GM12878 (cell line): ENCODE measurements around the gene UCKL1.

Experiments used
- FOXM1 ChIP-seq: IDR thresholded peaks from 2 replicates; pipeline ENCODE4 v1.6.1; 2012; ENCODE audit warnings: low read depth, mild to moderate bottlenecking, inconsistent platforms, low read length, moderate library complexity
- MEF2B ChIP-seq: fragments of 450-650 bp; IDR thresholded peaks from 2 replicates; pipeline ENCODE4 v1.6.1; 2018; ENCODE audit warnings: mild to moderate bottlenecking, moderate library complexity; ENCODE audit not compliant: partially characterized antibody, poor library complexity, severe bottlenecking
- MYC ChIP-seq: IDR thresholded peaks from 2 replicates; pipeline ENCODE4 v1.6.1; 2011; ENCODE audit warnings: mild to moderate bottlenecking, low read length, moderate library complexity, inconsistent platforms; ENCODE audit not compliant: insufficient read depth, insufficient replicate concordance, insufficient read length, severe bottlenecking
- SIN3A ChIP-seq: IDR thresholded peaks from 2 replicates; pipeline ENCODE4 v1.6.1; 2012; ENCODE audit warnings: low read depth, low read length, improper control_type of control experiment
- SP1 ChIP-seq: IDR thresholded peaks from one replicate; pipeline ENCODE4 v1.6.1; 2011; ENCODE audit warnings: low read depth, low read length
- TF ChIP-seq, protein P1 (sequence below): fragments of 450-650 bp; formaldehyde crosslinking; IDR thresholded peaks from 2 replicates; pipeline ENCODE4 v1.4.0; 2020; ENCODE audit warnings: mild to moderate bottlenecking, moderate library complexity
- TF ChIP-seq, protein P2 (sequence below): IDR thresholded peaks from 2 replicates; pipeline ENCODE4 v1.6.1; 2012; ENCODE audit warnings: low read length, inconsistent platforms
- TF ChIP-seq, protein P3 (sequence below), 3 experiments: IDR thresholded peaks in 2 of 3; conservative IDR thresholded peaks in 1 of 3; 2 replicates each; pipeline ENCODE4 v1.5.1; 2011; ENCODE audit warnings: low read depth in 3 of 3, low read length in 3 of 3, mild to moderate bottlenecking in 3 of 3, control low read depth in 2 of 3, moderate library complexity in 2 of 3, inconsistent platforms in 1 of 3, mixed read lengths in 1 of 3; ENCODE audit not compliant: control insufficient read depth in 2 of 3, insufficient read depth in 1 of 3; ENCODE audit errors: extremely low read depth in 1 of 3

DNA sequence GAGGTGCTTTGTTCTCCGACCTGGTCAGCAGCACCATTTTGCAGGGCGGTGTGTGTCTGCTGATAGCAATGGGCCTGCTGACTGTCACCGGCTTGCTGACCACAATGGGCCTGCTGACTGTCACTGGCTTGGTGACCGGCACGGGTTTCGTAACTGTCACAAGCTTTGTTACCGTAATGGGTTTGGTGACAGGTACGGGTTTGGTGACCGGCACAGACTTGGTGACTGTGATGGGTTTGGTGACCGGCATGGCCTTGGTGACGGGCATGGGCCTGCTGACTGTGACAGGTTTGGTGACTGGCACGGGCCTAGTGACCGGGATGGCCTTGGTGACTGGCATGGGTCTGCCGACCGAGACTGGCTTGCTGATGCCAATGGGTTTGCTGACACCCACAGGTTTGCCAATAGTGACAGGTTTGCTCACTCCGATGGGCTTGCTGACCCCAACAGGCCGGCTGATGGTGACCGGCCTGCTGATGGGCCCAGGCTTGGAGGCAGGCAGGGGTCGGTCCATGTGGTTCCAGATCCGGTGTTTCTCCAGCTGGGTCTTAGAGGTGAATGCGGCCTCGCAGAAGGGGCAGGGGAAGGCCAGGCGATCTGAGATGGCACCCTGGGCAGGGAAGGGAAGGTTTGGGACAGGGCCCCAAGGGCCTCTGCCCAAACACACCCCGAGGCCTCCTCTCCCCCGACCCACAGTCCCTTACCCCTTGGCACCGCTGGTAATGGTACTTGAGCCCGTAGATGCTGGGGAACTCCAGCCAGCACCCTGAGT lies 10.1 kb upstream of the UCKL1 start:
- TF ChIP-seq, protein P1, sequence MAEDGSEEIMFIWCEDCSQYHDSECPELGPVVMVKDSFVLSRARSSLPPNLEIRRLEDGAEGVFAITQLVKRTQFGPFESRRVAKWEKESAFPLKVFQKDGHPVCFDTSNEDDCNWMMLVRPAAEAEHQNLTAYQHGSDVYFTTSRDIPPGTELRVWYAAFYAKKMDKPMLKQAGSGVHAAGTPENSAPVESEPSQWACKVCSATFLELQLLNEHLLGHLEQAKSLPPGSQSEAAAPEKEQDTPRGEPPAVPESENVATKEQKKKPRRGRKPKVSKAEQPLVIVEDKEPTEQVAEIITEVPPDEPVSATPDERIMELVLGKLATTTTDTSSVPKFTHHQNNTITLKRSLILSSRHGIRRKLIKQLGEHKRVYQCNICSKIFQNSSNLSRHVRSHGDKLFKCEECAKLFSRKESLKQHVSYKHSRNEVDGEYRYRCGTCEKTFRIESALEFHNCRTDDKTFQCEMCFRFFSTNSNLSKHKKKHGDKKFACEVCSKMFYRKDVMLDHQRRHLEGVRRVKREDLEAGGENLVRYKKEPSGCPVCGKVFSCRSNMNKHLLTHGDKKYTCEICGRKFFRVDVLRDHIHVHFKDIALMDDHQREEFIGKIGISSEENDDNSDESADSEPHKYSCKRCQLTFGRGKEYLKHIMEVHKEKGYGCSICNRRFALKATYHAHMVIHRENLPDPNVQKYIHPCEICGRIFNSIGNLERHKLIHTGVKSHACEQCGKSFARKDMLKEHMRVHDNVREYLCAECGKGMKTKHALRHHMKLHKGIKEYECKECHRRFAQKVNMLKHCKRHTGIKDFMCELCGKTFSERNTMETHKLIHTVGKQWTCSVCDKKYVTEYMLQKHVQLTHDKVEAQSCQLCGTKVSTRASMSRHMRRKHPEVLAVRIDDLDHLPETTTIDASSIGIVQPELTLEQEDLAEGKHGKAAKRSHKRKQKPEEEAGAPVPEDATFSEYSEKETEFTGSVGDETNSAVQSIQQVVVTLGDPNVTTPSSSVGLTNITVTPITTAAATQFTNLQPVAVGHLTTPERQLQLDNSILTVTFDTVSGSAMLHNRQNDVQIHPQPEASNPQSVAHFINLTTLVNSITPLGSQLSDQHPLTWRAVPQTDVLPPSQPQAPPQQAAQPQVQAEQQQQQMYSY (CRISPR knock-in tag) = no peak
- TF ChIP-seq SIN3A (no peak), FOXM1 (no peak), SP1 (no peak), MYC (no peak), MEF2B (no peak)
- TF ChIP-seq, protein P2, sequence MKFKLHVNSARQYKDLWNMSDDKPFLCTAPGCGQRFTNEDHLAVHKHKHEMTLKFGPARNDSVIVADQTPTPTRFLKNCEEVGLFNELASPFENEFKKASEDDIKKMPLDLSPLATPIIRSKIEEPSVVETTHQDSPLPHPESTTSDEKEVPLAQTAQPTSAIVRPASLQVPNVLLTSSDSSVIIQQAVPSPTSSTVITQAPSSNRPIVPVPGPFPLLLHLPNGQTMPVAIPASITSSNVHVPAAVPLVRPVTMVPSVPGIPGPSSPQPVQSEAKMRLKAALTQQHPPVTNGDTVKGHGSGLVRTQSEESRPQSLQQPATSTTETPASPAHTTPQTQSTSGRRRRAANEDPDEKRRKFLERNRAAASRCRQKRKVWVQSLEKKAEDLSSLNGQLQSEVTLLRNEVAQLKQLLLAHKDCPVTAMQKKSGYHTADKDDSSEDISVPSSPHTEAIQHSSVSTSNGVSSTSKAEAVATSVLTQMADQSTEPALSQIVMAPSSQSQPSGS = no peak
- TF ChIP-seq, protein P3, sequence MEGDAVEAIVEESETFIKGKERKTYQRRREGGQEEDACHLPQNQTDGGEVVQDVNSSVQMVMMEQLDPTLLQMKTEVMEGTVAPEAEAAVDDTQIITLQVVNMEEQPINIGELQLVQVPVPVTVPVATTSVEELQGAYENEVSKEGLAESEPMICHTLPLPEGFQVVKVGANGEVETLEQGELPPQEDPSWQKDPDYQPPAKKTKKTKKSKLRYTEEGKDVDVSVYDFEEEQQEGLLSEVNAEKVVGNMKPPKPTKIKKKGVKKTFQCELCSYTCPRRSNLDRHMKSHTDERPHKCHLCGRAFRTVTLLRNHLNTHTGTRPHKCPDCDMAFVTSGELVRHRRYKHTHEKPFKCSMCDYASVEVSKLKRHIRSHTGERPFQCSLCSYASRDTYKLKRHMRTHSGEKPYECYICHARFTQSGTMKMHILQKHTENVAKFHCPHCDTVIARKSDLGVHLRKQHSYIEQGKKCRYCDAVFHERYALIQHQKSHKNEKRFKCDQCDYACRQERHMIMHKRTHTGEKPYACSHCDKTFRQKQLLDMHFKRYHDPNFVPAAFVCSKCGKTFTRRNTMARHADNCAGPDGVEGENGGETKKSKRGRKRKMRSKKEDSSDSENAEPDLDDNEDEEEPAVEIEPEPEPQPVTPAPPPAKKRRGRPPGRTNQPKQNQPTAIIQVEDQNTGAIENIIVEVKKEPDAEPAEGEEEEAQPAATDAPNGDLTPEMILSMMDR (IDR thresholded peaks at IDR 0.05 in 2 of 3, conservative IDR thresholded peaks at IDR 0.05 in 1 of 3; ENCODE audit: control insufficient read depth in 2 of 3, extremely low read depth in 1 of 3, insufficient read depth in 1 of 3, low read depth in 3 of 3, low read length in 3 of 3) = no peak
